CD1c-positive myeloid dendritic cell (primary cell): Measurements from ENCODE around the gene ABCA6.
"Not testable (repeated sequence)": the region's sequence is repeated elsewhere in the genome, so short reads cannot be mapped to it uniquely, and the experiment has no call there.

Experiments
- DNase-seq: peaks from one replicate; pipeline ENCODE4 v3.0.0-alpha.2; 2016; ENCODE audit errors: extremely low spot score

Gene ABCA6

GRCh38 chr17:69071233-69071586 is 70.5 kb downstream of the ABCA6 start:
- not testable (repeated sequence) for DNase-seq

- not testable (repeated sequence) for DNase-seq
Measured at GRCh38 chr17:69070378-69071232, 71.1 kb downstream of the ABCA6 start.

GRCh38 chr17:69069226-69069750 is 72.4 kb downstream of the ABCA6 start:
- DNase-seq, result no peak

- no peak for DNase-seq
Measured at GRCh38 chr17:69067274-69068047, 74.2 kb downstream of the ABCA6 start.

GRCh38 chr17:69066482-69066881 is 75.2 kb downstream of the ABCA6 start:
- DNase-seq, result peak; percentile 41

- DNase-seq, result no peak
Measured at GRCh38 chr17:69065113-69065512, 76.6 kb downstream of the ABCA6 start.

GRCh38 chr17:69064476-69064875 is 77.2 kb downstream of the ABCA6 start:
- peak; percentile 45 for DNase-seq

- DNase-seq, result peak; percentile 67
Measured at GRCh38 chr17:69064001-69064400, 77.7 kb downstream of the ABCA6 start.

- no peak for DNase-seq
Measured at GRCh38 chr17:69062860-69063581, 78.7 kb downstream of the ABCA6 start.

- DNase-seq, result no peak
Measured at GRCh38 chr17:69061721-69062556, 79.8 kb downstream of the ABCA6 start.

- no peak for DNase-seq
Measured at GRCh38 chr17:69060822-69061221, 80.9 kb downstream of the ABCA6 start, which contains the start of gene ABCA9. TSS of gene ABCA9 (minus strand) at chr17:69060927. CDS start at chr17:69051126, 9,801 bp downstream.

GRCh38 chr17:69059458-69060175 is 82.1 kb downstream of the ABCA6 start:
- DNase-seq, result no peak

- no peak for DNase-seq
Measured at GRCh38 chr17:69058165-69058564, 83.5 kb downstream of the ABCA6 start.

GRCh38 chr17:69057280-69057679 is 84.4 kb downstream of the ABCA6 start:
- no peak for DNase-seq

GRCh38 chr17:69056179-69056823 is 85.4 kb downstream of the ABCA6 start:
- DNase-seq, result no peak

GRCh38 chr17:69055334-69055733 is 86.4 kb downstream of the ABCA6 start:
- no peak for DNase-seq

- DNase-seq, result peak; percentile 10
Measured at GRCh38 chr17:69050999-69051775, 90.5 kb downstream of the ABCA6 start.

- no peak for DNase-seq
Measured at GRCh38 chr17:69048634-69049033, 93.1 kb downstream of the ABCA6 start.
